ENCODE data around the gene HECTD4.

- TF ChIP-seq CTCF (conservative IDR thresholded peaks at IDR 0.05; ENCODE audit: low read length) = no peak
- TF ChIP-seq EZH2phosphoT487 (IDR thresholded peaks at IDR 0.05; ENCODE audit: borderline replicate concordance, low read depth, low read length) = no peak
These were observed 107.0 kb downstream of the HECTD4 start for GRCh38 chr12:112275207-112275606.
